ENCODE measurements around the gene PML.
"Not testable (repeated sequence)": the region's sequence is repeated elsewhere in the genome, so short reads cannot be mapped to it uniquely, and the experiment has no call there.

PML gene

GRCh38 chr15:74063425-74064146 is 69.1 kb downstream of the PML start:
- not testable (repeated sequence) for DNase-seq

DNA sequence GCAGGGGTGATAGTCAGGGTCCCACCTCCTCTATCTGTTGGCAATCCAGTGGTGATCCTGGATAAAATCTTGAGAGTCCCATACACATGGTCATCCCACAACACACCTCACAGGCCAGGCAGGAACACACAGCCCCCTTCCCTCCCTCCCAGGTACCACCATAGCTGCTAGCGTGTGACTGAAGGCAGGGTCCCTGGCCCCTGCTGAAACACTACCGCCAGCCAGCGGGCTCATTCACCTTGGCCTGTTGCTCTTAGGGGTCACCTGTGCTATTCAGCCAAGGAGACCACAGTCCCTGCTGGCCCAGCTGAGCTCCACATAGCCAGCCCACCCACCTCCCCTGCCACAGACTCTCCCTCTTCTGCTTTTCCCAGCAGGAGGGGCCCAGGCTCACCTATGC is 69.7 kb downstream of the PML start:
- DNase-seq, result not testable (repeated sequence)

DNA sequence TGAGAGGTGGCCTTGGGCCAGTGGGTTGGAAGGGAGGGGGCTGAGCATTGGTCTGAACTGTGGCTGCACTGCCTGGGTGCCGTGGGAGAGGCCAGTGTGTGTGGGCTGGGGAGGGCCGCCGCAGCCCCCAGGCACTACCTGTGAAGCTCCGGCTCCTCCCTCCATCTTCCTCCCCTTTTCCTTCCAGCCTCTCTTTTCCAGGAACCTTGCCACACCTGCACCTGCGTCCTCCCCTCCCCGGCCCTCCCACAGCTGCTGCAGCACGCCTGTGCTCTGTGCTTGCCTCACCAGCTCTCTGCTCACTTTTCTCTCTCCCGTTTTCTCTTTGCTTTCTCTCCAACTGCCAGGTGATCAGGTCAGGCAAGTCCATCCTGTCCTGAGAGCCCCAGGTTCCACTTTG is 70.3 kb downstream of the PML start:
- not testable (repeated sequence) for DNase-seq

- peak; percentile 48 for DNase-seq
Measured at GRCh38 chr15:74065684-74066411, 71.3 kb downstream of the PML start.

DNA sequence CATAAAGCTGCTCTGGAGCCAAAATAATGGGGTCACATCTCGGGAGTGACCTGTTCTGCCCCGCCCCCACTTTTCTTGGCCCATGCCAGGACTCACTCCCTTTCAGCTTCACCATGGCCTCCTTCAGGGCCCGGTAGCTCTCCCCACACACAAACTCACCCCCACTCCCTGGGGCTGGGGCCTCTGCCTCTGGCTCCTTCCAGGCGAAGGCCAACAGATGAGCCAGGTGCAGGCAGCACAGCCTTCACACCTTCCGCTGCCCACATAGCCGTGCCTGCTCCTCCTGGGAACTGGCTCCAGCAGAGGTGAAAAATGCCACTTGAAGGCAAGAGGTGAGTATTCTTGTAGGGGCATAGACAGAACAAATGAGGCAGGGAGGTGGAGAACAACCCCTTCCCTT is 77.1 kb downstream of the PML start:
- not testable (repeated sequence) for DNase-seq

DNA sequence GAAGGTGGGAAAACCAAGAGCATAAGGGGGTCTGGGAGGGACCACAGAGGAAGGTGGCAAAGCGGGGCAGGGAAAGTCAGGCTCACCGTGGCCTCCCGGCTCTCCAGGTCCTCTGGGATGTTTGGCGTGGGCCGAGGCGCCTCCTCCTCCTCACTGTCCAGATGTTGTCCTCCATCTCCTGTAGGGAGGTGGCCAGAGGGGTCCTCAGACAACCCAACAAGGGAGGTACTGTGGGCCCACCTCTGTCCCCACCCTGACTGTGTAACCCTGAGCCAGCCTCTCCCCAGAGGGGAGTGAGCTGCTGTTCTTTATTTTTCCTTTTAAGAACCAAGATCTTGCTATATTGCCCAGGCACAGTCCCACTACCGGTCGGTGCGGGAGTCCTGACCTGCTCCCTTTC is 77.6 kb downstream of the PML start:
- not testable (repeated sequence) for DNase-seq

GRCh38 chr15:74072614-74073337 is 78.3 kb downstream of the PML start:
- peak; percentile 44 for DNase-seq

GRCh38 chr15:74075781-74076180 is 81.3 kb downstream of the PML start:
- not testable (repeated sequence) for DNase-seq

DNA sequence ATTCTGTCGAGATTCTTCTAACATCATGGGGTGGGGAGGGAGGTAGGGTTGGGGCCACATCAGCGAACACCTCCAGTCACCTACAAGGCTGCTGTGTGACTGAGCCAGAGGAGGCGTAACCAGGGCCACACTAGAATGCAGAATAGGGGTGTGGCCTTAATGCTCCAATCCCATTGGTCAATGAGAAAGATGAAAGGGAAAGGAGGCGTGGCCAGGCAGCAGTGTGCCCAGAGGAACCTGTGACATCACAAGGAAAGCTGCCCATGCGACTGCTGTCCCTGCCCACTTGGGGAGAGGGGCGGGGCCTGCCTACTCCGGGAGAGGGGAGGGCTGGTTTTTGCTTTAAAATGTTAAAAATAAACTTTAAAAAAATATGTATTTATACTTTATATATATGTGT is 87.9 kb downstream of the PML start, which contains the start of gene GOLGA6A:
Gene GOLGA6A (minus strand): TSS at position 101 of the 400 bp plus-strand sequence. CDS start 41 bp downstream, at position 60.
- DNase-seq, result not testable (repeated sequence)

DNA sequence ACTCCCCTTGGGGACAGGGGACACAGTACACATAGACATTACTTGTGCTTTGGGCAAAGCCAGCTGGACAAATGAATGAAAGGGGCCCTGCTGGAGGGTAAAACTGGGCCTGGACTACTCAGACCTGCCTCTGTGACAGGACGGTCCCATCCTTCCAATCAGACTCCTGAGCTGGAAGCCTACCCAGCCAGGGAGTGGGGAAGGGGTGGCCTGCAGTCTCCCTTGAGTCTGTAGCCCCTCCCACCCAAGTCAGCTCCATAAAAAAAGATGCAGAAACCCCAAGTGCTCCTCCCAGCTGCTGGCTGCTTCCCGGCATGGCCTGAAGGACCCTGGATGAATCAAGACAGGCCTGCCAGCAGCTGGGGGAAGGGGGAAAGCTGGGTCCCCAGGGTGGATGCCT is 100.1 kb downstream of the PML start:
- DNase-seq, result not testable (repeated sequence)

DNA sequence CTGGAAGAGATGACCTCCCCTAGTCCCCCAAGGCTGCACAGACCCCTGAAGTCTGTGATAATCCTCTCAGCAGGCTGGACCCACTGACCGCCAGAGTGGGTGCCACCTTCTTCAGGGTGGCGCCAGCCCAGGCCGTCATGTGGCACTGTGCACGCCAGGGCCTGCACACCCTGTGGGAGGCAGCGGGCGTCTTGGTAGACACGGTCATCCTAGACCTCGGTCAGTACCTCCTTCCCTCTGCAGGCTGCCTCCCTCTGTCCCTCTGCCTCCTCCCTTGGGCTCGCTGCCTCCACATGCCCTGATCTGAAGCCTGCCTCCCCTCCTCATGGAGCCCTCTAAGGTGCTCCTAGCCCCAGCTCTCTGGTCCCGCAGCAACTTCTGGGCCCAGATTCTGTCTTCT is 101.1 kb downstream of the PML start:
- DNase-seq, result not testable (repeated sequence)

- not testable (repeated sequence) for DNase-seq
Measured at GRCh38 chr15:74096753-74097474, 102.4 kb downstream of the PML start.

Measured in stimulated activated CD4-positive, alpha-beta T cell treated with anti-CD3 and anti-CD28 coated beads, Interleukin-1b, Interleukin-23, amount 100 ng/mL, for 48 hours (primary cell).